Ishikawa (cell line): ENCODE data around the gene AOC1.

Experiments used
- CEBPB ChIP-seq: IDR thresholded peaks from 2 replicates; pipeline ENCODE4 v1.6.1; 2012
- CREB1 ChIP-seq: IDR thresholded peaks from 2 replicates; pipeline ENCODE4 v1.6.1; 2012; ENCODE audit warnings: low read depth
- EGR1 ChIP-seq: IDR thresholded peaks from 2 replicates; pipeline ENCODE4 v1.6.1; 2012
- EP300 ChIP-seq: IDR thresholded peaks from 2 replicates; pipeline ENCODE4 v1.6.1; 2012; ENCODE audit warnings: borderline replicate concordance
- FOXM1 ChIP-seq: IDR thresholded peaks from 2 replicates; pipeline ENCODE4 v1.6.1; 2012; ENCODE audit warnings: low read depth, borderline replicate concordance
- MAX ChIP-seq: IDR thresholded peaks from 2 replicates; pipeline ENCODE4 v1.6.1; 2012
- NFIC ChIP-seq: IDR thresholded peaks from 2 replicates; pipeline ENCODE4 v1.6.1; 2012
- RAD21 ChIP-seq: IDR thresholded peaks from 2 replicates; pipeline ENCODE4 v1.6.1; 2012; ENCODE audit warnings: low read depth
- REST ChIP-seq: IDR thresholded peaks from 2 replicates; pipeline ENCODE4 v1.6.1; 2012; ENCODE audit warnings: low read depth, mild to moderate bottlenecking
- TAF1 ChIP-seq: IDR thresholded peaks from 2 replicates; pipeline ENCODE4 v1.6.1; 2012; ENCODE audit warnings: low read depth, mild to moderate bottlenecking
- TCF12 ChIP-seq: IDR thresholded peaks from 2 replicates; pipeline ENCODE4 v1.6.1; 2012; ENCODE audit warnings: low read depth
- TEAD4 ChIP-seq: IDR thresholded peaks from 2 replicates; pipeline ENCODE4 v1.6.1; 2012
- USF1 ChIP-seq: IDR thresholded peaks from 2 replicates; pipeline ENCODE4 v1.6.1; 2012
- YY1 ChIP-seq: IDR thresholded peaks from 2 replicates; pipeline ENCODE4 v1.6.1; 2012; ENCODE audit warnings: low read depth
- ZBTB7A ChIP-seq: IDR thresholded peaks from 2 replicates; pipeline ENCODE4 v1.6.1; 2012; ENCODE audit warnings: low read depth

Gene AOC1

GRCh38 chr7:150874401-150875198, 22.3 kb downstream of the AOC1 start:
- TF ChIP-seq USF1 = no peak
- no peak for TF ChIP-seq ZBTB7A
- no peak for TF ChIP-seq TCF12
- TF ChIP-seq MAX = no peak

GRCh38 chr7:150875791-150876190, 23.5 kb downstream of the AOC1 start:
- TF ChIP-seq TCF12 (no peak), TEAD4 (no peak), USF1 (no peak), REST (no peak), MAX (no peak), ZBTB7A (no peak), NFIC (no peak), CEBPB (no peak), YY1 (no peak), CREB1 (no peak), RAD21 (no peak), TAF1 (no peak), EP300 (no peak), FOXM1 (no peak), EGR1 (no peak)

- peak; percentile 75 for TF ChIP-seq MAX
- no peak for TF ChIP-seq NFIC
- no peak for TF ChIP-seq REST
- TF ChIP-seq EGR1 = no peak
- no peak for TF ChIP-seq USF1
- no peak for TF ChIP-seq TEAD4
- TF ChIP-seq FOXM1 = no peak
- no peak for TF ChIP-seq CREB1
- TF ChIP-seq RAD21 = peak; percentile 24; the same call in 1 of the 2 replicates
- TF ChIP-seq YY1 = no peak
These were observed 24.7 kb downstream of the AOC1 start for GRCh38 chr7:150876817-150877526.

- TF ChIP-seq TEAD4 (no peak), YY1 (no peak), ZBTB7A (no peak), EP300 (no peak), CREB1 (no peak), RAD21 (no peak), NFIC (no peak), TCF12 (no peak), REST (no peak), EGR1 (no peak), MAX (no peak), CEBPB (no peak), USF1 (no peak), TAF1 (no peak), FOXM1 (no peak)
These were observed 25.2 kb downstream of the AOC1 start for GRCh38 chr7:150877536-150877935.
